Ovary (tissue), 3 donors: ENCODE measurements around the gene KATNIP.

Experiments used
- CTCF ChIP-seq, 3 donors: fragments of 450-650 bp in 2 of 3; fragments of 200-600 bp in 1 of 3; IDR thresholded peaks; one replicate each; pipeline versions ENCODE4 v1.5.1 to v1.8.0; 2016 to 2022; ENCODE audit warnings: antibody characterized with exemption in 3 of 3, mild to moderate bottlenecking in 1 of 3
- EP300 ChIP-seq: sonication (generic); formaldehyde crosslinking; IDR thresholded peaks from one replicate; pipeline ENCODE4 v1.6.1; 2017; ENCODE audit warnings: antibody characterized with exemption
- POLR2A ChIP-seq: fragments of 450-650 bp; IDR thresholded peaks from one replicate; pipeline ENCODE4 v1.6.1; 2017; ENCODE audit warnings: antibody characterized with exemption, mild to moderate bottlenecking, moderate library complexity
- donor health status: DM: no; HTN: no; CAD: no.

- TF ChIP-seq POLR2A (no peak), CTCF (IDR thresholded peaks at IDR 0.05) (no peak), EP300 (no peak)
These were observed 17.8 kb upstream of the KATNIP start for GRCh38 chr16:27531826-27532800.
